K562 (cell line): Measurements from ENCODE around the gene NAXE. TPM values are rescaled to one million over a fixed set of nuclear protein-coding genes. Genes with fewer than 3 reads are reported as not detected.
A peak's percentile ranks its signal among the peaks of the same experiment; 100 is the strongest.

Experiments used
- FOXM1 ChIP-seq, 2 experiments: fragments of 450-650 bp in 1 of 2; sonication (generic) in 1 of 2; formaldehyde crosslinking in 1 of 2; IDR thresholded peaks; 2 replicates each; pipeline versions ENCODE4 v1.6.1 to v1.9.0; 2017 to 2022; ENCODE audit warnings: low read depth in 2 of 2, mild to moderate bottlenecking in 2 of 2, missing genetic modification reagents in 1 of 2, moderate library complexity in 1 of 2
- ZNF592 ChIP-seq: fragments of 450-650 bp; IDR thresholded peaks from 2 replicates; pipeline ENCODE4 v1.6.1; 2017; ENCODE audit warnings: antibody characterized with exemption, mild to moderate bottlenecking
- polyA plus RNA-seq, 8 experiments: library from polyadenylated mRNA; depleted of rRNA in 4 of 8; stranded (reverse) in 5 of 8; unstranded in 3 of 8; fragments of >200 nt; fragmentation: Nextera tagmentation in 2 of 8; fragmentation: Illumina TruSeq in 1 of 8; extraction: Ambion mirVana in 2 of 8; extraction: Trizol in 1 of 8; gene quantifications; 2 replicates each; pipeline versions ENCODE4 v1.2.1 to v1.2.3, GENCODE V29; 2011 to 2014; ENCODE audit warnings: inconsistent platforms in 1 of 8, missing spikeins in 1 of 8
- total RNA-seq, 7 experiments: library from RNA; depleted of rRNA in 6 of 7; stranded (reverse); fragments of >200 nt in 6 of 7; fragmentation: Illumina TruSeq in 2 of 7; extraction: Trizol in 2 of 7; gene quantifications; 2 replicates each; pipeline versions ENCODE4 v1.2.1 to v1.2.3, GENCODE V29; 2011 to 2021; ENCODE audit warnings: low replicate concordance in 1 of 7

NAXE gene
- total and polyA plus RNA-seq, 9 of the 15 experiments (the other 6 are each of a cell fraction or from before 2014, with no cell fraction given) = 27.3 to 137 (median 90.0) TPM

GRCh38 chr1:156592158-156592909, 758 bp downstream of the NAXE start (continued):
- no peak for TF ChIP-seq ZNF592
- no peak for TF ChIP-seq FOXM1 (IDR thresholded peaks at IDR 0.05; ENCODE audit: low read depth)
- 0 out of 2 replicates have a peak, but pooled peaks have one; percentile 15 for TF ChIP-seq FOXM1 (CRISPR knock-in tag; IDR thresholded peaks at IDR 0.05; ENCODE audit: low read depth)
